HL-60 (cell line): ENCODE data around the gene SCLY.

Source experiments
- GABPA ChIP-seq: IDR thresholded peaks from 2 replicates; pipeline ENCODE4 v1.6.1; 2012; ENCODE audit warnings: low read depth
- POLR2AphosphoS5 ChIP-seq: IDR thresholded peaks from 2 replicates; pipeline ENCODE4 v1.6.1; 2012; ENCODE audit warnings: low read depth
- TF ChIP-seq, protein P1 (sequence below): IDR thresholded peaks from one replicate; pipeline ENCODE4 v1.5.1; 2011; ENCODE audit warnings: low read length, control low read depth, inconsistent platforms; ENCODE audit not compliant: insufficient read depth
- TF ChIP-seq, protein P2 (sequence below): IDR thresholded peaks from 2 replicates; pipeline ENCODE4 v1.6.1; 2012; ENCODE audit warnings: low read depth; ENCODE audit not compliant: insufficient replicate concordance

DNA sequence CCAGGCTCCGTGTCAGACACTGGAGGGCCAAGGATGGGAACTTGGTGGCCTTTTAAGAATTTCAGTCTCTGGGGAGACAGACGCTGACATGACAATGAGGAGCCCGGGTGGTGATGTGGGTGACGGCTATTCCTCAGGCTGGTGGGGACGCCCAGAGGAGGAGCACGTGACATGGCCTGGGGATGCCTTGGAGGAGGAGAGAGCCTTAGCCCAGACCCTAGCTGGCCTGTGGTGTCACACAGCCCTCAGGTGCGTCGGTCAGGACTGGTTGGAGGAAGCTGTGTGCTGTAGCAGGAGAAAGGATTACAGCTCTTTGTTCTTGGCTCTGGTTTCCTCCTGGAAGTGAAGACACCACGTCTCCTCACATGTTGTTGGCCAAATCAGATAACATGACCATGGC, 40.0 kb upstream of the SCLY start:
- TF ChIP-seq, protein P1, sequence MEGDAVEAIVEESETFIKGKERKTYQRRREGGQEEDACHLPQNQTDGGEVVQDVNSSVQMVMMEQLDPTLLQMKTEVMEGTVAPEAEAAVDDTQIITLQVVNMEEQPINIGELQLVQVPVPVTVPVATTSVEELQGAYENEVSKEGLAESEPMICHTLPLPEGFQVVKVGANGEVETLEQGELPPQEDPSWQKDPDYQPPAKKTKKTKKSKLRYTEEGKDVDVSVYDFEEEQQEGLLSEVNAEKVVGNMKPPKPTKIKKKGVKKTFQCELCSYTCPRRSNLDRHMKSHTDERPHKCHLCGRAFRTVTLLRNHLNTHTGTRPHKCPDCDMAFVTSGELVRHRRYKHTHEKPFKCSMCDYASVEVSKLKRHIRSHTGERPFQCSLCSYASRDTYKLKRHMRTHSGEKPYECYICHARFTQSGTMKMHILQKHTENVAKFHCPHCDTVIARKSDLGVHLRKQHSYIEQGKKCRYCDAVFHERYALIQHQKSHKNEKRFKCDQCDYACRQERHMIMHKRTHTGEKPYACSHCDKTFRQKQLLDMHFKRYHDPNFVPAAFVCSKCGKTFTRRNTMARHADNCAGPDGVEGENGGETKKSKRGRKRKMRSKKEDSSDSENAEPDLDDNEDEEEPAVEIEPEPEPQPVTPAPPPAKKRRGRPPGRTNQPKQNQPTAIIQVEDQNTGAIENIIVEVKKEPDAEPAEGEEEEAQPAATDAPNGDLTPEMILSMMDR, result no peak
- no peak for TF ChIP-seq POLR2AphosphoS5
- TF ChIP-seq, protein P2, sequence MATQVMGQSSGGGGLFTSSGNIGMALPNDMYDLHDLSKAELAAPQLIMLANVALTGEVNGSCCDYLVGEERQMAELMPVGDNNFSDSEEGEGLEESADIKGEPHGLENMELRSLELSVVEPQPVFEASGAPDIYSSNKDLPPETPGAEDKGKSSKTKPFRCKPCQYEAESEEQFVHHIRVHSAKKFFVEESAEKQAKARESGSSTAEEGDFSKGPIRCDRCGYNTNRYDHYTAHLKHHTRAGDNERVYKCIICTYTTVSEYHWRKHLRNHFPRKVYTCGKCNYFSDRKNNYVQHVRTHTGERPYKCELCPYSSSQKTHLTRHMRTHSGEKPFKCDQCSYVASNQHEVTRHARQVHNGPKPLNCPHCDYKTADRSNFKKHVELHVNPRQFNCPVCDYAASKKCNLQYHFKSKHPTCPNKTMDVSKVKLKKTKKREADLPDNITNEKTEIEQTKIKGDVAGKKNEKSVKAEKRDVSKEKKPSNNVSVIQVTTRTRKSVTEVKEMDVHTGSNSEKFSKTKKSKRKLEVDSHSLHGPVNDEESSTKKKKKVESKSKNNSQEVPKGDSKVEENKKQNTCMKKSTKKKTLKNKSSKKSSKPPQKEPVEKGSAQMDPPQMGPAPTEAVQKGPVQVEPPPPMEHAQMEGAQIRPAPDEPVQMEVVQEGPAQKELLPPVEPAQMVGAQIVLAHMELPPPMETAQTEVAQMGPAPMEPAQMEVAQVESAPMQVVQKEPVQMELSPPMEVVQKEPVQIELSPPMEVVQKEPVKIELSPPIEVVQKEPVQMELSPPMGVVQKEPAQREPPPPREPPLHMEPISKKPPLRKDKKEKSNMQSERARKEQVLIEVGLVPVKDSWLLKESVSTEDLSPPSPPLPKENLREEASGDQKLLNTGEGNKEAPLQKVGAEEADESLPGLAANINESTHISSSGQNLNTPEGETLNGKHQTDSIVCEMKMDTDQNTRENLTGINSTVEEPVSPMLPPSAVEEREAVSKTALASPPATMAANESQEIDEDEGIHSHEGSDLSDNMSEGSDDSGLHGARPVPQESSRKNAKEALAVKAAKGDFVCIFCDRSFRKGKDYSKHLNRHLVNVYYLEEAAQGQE, result no peak
- no peak for TF ChIP-seq GABPA
